HG02571 (cell line): ENCODE measurements around the gene CAMK1G.

ENCODE experiments used
- ATAC-seq: cut with Tn5 transposase; IDR thresholded peaks from one replicate; pipeline ENCODE4 v1.9.1; 2021; ENCODE audit warnings: mild to moderate bottlenecking, moderate library complexity; ENCODE audit not compliant: unreplicated experiment

The CAMK1G gene

GRCh38 chr1:209597499-209597898 is 14.0 kb downstream of the CAMK1G start:
- no peak for ATAC-seq

DNA sequence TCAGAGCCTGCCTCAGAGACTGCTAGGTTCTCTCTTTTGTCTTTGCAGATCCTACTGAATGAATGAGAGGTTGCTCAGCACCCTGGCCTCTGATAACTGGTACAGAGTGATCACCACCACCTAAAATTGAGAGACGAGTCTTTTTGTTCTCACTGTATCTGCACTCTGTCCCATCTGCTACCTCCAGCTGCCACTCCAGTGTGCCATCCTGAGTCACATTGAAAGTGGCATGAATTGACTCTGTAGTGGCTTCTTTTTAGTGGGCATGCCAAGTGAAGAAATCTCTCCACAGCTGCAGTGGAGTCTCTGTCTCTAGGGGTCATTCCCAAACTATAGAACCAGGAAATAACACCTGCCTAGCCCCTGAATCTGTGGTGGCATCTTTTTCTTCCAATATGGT is 14.7 kb downstream of the CAMK1G start:
- ATAC-seq: no peak

DNA sequence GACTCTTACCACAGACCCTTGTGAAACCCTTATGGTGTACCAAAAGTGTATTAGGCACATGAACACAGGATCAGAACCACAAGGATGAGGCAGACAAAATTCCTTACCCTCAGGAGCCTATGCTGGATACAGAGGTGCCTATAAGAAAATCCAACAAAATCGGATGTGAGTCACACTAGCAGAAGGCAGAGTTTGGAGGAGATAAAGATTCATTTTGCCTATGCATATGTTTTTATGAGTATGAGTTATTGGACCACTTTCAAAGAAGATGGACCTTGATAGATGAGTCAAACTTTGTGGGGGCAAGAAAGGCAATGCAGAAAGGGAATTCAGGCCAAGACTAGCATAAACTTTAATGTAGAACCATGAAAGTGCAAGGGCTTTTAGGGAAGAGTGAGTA is 17.0 kb downstream of the CAMK1G start:
- no peak for ATAC-seq

GRCh38 chr1:209601809-209602657 is 18.5 kb downstream of the CAMK1G start:
- ATAC-seq: no peak

- ATAC-seq: no peak
Measured at GRCh38 chr1:209603877-209604276, 20.4 kb downstream of the CAMK1G start.

DNA sequence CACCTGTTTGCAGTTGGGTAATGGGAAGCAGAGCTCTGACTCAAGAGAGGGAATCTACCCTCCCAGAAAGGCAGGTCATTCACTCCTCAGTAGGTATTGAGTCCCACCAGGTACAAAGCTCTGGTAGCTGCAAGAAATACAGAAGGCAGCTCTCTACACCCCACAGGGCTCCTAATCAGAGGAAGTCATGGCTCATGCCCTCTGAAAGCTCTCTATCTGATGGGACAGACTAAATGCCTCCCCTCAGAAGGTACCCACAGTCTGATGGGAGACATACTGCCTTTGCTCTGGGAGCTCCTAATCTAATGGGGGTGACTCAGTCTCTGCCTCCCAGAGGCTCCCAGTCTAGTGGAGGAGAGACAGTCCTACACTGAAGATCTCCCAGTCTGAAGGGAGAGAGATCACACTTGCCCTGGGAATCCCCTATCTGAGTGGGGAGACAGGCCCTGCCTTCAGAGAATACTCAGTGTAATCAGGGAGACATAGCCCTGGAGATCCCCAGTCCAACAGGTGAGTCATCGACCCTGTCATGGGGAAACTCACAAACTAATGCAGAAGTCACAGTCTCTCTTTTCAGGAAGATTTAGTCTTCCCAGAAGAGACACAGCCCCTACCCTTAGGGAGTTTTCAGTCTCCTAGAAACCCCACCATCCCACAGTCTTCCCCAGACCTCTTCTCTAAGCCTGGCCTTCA is 23.7 kb downstream of the CAMK1G start:
- ATAC-seq: peak; percentile 90

DNA sequence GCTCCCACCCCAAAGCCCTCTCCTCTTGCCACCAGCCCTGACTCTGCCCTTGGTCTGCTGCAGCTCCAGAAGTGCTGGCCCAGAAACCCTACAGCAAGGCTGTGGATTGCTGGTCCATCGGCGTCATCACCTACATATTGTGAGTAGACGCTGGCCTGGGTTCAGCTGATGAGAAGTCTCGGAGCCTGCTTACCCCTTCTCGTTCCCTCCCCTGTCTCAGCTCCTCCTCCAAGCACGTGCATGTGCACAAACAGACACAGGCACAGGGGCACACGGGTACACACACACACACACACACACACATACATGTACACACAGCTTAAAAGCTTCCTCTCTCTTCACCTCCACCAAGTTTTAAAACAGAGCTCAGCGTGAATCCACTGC is 24.3 kb downstream of the CAMK1G start:
- ATAC-seq: peak; percentile 19

DNA sequence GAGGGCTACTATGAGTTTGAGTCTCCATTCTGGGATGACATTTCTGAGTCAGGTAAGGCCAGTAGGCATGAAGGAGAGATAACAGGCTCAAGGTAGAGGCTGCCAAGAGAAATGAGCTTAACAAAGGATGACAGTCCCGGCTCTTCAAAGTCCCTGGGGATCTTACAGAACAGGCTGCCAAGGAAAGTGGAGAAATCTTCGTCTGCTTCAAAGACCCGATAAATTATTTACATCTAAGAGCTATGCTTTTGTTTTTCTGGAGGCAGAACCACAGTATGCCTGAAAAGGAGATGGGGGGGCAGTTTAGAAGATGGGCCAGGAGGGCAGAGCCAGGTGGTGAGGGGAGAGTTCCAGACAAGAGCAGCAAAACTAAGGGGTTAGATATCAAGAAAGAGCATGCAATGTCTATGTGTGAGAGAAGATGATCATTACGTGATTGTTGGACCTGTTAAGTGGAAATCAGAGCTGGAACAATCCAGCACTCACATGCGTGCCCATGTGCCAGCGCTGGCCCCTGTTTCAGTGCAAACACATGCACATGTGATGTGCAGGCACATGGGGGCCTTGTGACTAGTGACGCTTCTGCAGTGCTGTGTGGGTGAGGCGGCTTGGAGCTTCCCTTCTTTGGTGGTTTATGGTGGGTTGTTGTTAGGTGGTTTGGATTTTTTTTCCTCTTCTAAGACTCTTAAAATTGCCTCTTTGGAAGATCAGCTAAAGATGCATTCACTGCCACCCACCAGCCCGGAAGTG is 25.7 kb downstream of the CAMK1G start:
- no peak for ATAC-seq

DNA sequence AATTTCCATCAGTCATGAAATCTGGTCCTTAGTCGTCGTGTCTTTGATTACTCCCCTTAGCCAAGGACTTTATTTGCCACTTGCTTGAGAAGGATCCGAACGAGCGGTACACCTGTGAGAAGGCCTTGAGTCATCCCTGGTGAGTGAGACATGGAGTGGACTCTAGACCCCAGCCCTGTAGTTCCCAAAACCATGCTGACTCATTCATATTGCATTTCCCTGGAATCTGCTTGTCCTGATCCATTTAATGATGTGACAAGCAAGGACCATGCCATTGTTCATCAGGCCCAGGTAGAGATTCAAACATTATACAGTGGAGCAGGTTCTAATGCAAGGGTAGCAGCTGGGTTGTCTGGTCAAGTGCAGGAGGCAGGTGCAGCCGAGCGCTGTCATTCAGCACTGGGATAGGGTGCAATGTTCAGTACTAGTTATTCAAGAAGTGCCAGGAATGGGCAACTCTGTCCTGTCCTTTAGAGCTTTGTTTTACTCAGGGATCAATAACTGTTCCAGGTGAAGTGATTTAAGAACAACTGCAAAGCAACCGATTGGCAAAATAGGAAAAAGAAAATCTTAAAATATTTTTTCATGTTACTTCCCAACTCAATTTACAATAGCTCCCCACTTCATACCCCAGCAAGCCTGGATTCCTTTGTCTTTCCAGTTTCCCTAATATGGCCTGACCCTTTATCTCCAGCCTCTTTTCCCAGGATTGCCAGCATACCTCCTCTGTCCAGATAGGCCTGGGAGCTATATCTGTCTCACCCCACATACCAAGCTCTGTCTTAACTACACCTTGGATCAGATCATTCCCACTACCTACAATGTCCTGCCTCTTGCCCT is 26.5 kb downstream of the CAMK1G start:
- ATAC-seq: no peak

DNA sequence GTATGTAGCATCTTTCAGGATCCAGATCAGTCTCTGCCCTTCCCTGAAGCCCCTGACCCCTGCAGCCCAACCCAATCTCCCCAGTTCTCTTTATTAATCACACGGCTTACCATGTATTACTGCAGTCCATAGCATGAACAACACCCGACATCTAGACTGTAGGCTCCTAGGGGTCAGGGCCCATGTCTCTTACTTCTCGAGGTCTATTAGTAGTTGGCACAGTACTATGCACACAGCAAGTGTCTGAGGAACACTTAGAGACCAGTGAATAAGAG is 27.1 kb downstream of the CAMK1G start:
- ATAC-seq: no peak

GRCh38 chr1:209611771-209612570 is 28.5 kb downstream of the CAMK1G start:
- ATAC-seq: no peak

DNA sequence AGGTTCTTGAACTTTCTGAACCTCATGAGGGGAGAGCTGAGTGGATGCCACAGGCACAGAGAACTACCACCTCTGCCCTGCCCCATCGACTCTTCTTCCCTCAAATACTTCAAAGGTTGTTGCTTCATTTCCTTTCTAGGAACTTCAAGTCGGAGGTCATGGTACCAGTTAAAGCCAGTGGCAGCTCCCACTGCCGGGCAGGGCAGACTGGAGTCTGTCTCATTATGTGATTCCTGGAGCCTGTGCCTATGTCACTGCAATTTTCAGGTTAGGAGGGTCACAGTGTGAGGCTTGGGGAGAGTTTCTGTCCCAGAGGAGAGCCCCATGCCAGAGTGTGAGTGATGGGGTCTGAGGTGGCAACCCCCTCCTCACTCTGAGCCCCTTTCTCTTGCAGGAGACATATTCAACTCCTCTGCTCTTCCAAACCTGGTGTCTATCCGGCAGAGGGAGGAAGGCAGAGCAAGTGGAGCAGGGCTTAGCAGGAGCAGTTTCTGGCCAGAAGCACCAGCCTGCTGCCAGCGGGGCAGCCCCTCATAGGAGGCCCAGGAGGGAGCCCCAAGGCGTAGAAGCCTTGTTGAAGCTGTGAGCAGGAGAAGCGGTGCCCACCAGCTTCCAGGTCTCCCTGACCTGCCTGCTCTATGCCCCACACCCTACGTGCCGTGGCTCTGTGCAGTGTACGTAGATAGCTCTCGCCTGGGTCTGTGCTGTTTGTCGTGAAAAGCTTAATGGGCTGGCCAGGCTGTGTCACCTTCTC is 29.3 kb downstream of the CAMK1G start:
- no peak for ATAC-seq

DNA sequence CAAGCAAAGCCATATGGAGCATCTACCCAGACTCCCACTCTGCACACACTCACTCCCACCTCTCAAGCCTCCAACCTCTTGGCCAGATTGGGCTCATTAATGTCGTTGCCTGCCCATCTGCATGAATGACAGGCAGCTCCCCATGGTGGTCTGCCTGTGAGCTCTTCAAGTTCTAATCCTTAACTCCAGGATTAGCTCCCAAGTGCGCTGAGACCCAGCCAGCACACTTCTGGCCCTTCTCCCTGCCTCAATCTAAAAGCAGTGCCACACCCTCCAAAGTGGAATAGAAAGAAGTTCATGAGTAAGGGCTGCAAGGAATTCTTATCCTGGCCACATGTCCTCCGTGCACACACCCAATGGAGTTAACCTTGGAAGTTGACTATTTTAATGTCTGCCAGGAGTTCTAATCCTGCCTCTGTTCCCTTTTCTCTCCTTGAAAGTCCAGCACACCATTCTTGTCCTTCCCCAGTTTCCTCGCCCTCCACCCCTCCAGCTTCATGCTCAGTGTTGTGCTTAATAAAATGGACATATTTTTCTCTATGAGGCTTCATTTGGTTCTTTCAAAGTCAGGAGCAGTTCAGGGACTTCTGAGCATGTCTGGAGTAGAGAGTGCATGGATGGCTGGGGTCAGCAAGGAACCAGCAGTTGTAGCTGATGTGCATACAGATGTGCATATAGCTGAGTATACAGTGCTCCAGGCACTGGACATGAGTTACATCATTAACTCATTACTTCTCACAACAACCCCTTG is 30.1 kb downstream of the CAMK1G start:
- no peak for ATAC-seq

GRCh38 chr1:209614151-209614420 is 30.6 kb downstream of the CAMK1G start:
- ATAC-seq: no peak

DNA sequence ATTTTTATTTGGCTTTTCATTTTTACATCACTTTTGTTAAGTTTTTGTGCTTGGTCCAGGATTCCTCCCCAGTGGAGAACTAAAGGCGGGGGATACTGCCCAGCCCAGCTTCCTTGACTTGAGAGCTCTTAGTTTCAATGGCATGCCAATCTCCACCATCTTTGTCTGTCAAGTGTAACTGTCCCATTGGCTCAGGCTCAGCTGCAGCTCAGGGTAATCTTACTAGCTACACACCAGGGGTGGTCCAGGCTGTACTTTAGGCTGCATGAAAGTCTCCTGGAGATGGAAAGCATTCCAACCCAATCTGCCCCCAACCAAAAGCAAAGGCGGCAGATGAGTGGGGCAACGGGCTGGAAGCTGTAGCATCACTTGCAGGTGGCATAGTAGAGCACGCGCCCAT is 31.4 kb downstream of the CAMK1G start:
- ATAC-seq: no peak

DNA sequence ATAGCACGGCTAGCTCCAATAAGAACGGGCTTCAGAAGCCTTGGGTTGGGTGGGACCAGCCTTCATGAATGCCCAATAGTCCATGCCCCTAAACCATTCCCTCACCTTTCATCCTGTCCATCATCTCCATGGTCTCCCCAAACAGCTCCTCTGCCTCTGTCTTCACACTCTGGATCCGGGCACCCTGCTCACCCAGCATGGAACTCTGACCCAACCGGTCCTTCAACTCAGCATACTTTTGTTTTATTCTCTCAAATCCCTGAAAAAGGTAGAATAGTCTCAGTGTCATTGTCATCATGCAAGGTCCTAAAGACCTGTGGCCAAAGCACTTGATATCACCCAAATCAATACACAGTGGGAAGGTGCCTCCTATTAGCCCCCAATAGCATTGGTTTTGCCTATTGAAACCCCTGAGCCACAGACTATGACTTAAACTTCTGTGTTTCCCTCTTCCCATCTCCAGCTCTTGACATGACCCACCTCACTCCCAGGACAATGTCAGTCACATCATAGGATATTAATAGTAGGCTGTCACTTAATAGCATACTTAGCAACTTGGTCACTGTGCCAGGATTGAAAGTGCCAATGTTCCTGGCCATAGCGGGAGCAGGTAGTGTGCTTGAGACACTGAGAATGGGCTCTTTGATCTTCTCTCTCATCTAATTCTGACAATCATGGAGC is 33.0 kb downstream of the CAMK1G start:
- no peak for ATAC-seq

DNA sequence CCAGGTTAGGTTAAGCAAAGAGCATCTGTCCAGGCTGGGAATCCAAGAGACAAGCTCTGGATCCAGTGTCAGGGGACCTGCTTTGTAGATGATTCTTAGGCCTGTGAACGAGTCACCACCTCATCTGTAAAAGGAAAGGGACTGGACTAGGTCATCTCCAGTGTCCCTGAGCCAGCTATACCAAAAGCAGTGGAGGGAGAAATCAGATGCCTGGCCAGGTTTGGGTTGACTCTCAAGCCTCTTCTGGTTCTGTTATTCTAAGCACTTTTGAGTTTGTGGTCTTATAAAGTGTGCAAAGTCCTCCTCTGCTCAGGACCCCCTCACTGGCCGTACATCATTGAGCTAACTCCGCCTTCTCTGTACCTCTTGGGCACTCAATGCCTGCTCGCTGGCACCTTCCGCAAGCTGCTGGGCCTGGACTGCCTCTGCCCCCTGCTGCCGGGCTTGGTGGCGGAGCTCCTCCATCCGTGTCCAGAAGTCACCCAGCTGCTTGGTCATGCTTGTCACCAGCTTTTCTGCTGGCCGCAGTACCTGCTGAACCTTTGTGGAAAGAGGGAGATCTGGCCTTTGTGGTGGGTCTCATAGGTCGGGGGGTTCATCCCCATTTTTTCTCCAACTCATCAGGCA is 33.6 kb downstream of the CAMK1G start:
- ATAC-seq: no peak

DNA sequence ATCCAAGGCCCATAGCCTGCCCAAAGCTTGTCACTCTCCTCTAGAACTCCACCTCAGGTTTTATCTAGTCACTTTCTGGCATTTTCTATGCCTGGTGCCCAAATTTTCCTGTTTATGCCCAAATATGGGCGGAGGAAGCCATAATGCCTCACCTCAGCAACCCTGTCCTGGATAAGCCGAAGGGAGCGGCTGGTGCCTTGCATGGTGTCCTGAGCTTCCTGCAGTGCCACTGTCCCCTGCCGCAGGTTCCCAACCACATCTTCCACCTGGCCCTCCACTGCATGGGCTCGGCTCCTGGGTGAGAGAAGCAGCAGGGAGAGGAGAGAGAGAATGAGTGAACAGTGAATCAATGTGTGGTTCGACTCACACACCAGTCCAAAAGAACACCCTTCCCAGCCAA is 34.2 kb downstream of the CAMK1G start:
- ATAC-seq: no peak
